PC-9 (cell line): ENCODE results near the gene SGPP1. TPM values are rescaled to one million over a fixed set of nuclear protein-coding genes. Genes with fewer than 3 reads are reported as not detected.

ENCODE experiments used
- BruUV-seq: library from RNA; stranded (reverse); fragments of 400-500 nt; replicated peaks from 2 replicates; lab custom pipeline; 2021; lab: Mats Ljungman, UMichigan
- CTCF ChIA-PET: fragments of 300-600 bp; sonication (Branson Sonifier 250); formaldehyde crosslinking; loops from one replicate; lab custom pipeline; 2022; ENCODE audit warnings: antibody characterized with exemption; lab: Charles Lee
- POLR2A ChIA-PET: fragments of 300-600 bp; sonication (Branson Sonifier 250); formaldehyde crosslinking; loops from one replicate; lab custom pipeline; 2022; ENCODE audit warnings: antibody characterized with exemption; ENCODE audit not compliant: unreplicated experiment; lab: Charles Lee
- DNase-seq, 2 experiments: peaks; one replicate each; pipeline versions ENCODE4 v3.0.0 to v3.0.0-alpha.2; 2015 to 2022; ENCODE audit warnings: mixed read lengths in 1 of 2
- H2AFZ ChIP-seq: fragments of 200-600 bp; sonication (generic); 2 replicates; pipeline ENCODE4 v1.8.1; 2017; ENCODE audit warnings: antibody characterized with exemption
- H3F3A ChIP-seq: fragments of 200-600 bp; sonication (generic); 2 replicates; pipeline ENCODE4 v1.8.1; 2017; ENCODE audit warnings: antibody characterized with exemption, mild to moderate bottlenecking, low read depth; ENCODE audit not compliant: insufficient read depth
- H3K27ac ChIP-seq: fragments of 200-600 bp; sonication (generic); 2 replicates; pipeline ENCODE4 v1.6.1; 2016; ENCODE audit warnings: mixed run types
- H3K27me3 ChIP-seq: fragments of 200-600 bp; sonication (generic); 2 replicates; pipeline ENCODE4 v1.6.1; 2016; ENCODE audit warnings: low read depth, mixed run types; ENCODE audit not compliant: insufficient read depth
- H3K36me3 ChIP-seq: fragments of 200-600 bp; sonication (generic); 2 replicates; pipeline ENCODE4 v1.6.1; 2016; ENCODE audit warnings: low read depth, mixed run types
- H3K4me1 ChIP-seq: fragments of 200-600 bp; sonication (generic); replicated peaks from 2 replicates; pipeline ENCODE4 v1.6.1; 2016; ENCODE audit warnings: mixed run types; ENCODE audit not compliant: insufficient read depth
- H3K4me2 ChIP-seq: fragments of 200-600 bp; sonication (generic); 2 replicates; pipeline ENCODE4 v1.6.1; 2017; ENCODE audit warnings: mixed run types
- H3K4me3 ChIP-seq: fragments of 200-600 bp; sonication (generic); 2 replicates; pipeline ENCODE4 v1.6.1; 2016; ENCODE audit warnings: mixed run types
- H3K79me2 ChIP-seq: fragments of 200-600 bp; sonication (generic); 2 replicates; pipeline ENCODE4 v1.6.1; 2017; ENCODE audit warnings: low read depth, mixed run types
- H3K9me2 ChIP-seq: fragments of 200-600 bp; sonication (generic); 2 replicates; pipeline ENCODE4 v1.8.1; 2017; ENCODE audit warnings: mild to moderate bottlenecking; ENCODE audit not compliant: insufficient read depth
- H3K9me3 ChIP-seq: fragments of 200-600 bp; sonication (generic); 2 replicates; pipeline ENCODE4 v1.8.1; 2016; ENCODE audit warnings: low read depth; ENCODE audit not compliant: insufficient read depth
- H4K20me1 ChIP-seq: fragments of 200-600 bp; sonication (generic); 2 replicates; pipeline ENCODE4 v1.8.1; 2017; ENCODE audit not compliant: insufficient read depth
- CTCF ChIP-seq: fragments of 200-600 bp; sonication (generic); conservative IDR thresholded peaks from 2 replicates; pipeline ENCODE4 v1.6.1; 2017; ENCODE audit warnings: mixed run types, antibody characterized with exemption, mild to moderate bottlenecking, moderate library complexity
- EZH2 ChIP-seq: fragments of 200-600 bp; sonication (generic); IDR thresholded peaks from 2 replicates; pipeline ENCODE4 v1.8.0; 2017; ENCODE audit warnings: antibody characterized with exemption, low read depth
- intact Hi-C: fragments of 100-400 bp; cut with micrococcal nuclease; formaldehyde crosslinking; loops from one replicate; pipeline ENCODE4 v1.10.0; 2022; ENCODE audit not compliant: unreplicated experiment
- total RNA-seq: library from RNA; stranded (reverse); gene quantifications from 2 replicates; pipeline ENCODE4 v1.2.3, GENCODE V29; 2021

The SGPP1 gene
- total RNA-seq, 1 experiment from 2014 or later: 26.7 TPM

DNA sequence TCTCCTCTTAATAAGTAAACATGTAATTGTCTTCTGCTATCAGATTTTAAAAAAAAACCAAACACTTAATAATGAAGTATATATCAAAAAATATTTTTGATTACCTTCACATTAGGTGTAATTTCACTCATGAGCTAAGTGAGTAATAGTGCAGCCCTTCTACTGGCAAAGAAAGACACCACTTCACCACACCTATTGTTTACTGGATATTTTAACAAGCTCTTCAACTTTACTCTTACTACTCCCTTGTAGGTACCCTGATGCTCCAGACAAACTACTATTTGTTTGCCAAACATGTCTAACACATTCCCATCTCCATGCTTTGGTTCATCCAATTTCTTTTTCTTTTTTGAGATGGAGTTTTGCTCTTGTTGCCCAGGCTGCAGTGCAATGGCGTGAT, 49.3 kb downstream of the SGPP1 start:
- ChIA-PET POLR2A (interaction anchor here (0.5 to 0.9 kb wide), 5 partner anchors 14 to 419 kb away, joined by 3 to 14 read pairs (median 4); partner anchors contain the start of gene WDR89), CTCF (interaction anchor here (0.5 to 1.1 kb wide), 4 partner anchors 34 to 254 kb away, joined by 3 to 8 read pairs (median 4); no protein-coding TSS in a partner anchor)
- peak in 1 of 2 experiments; percentile 73 for DNase-seq
- Histone ChIP-seq H3K36me3 (peaks cover 9% of the 10 kb centered on the region; the same call in 1 of the 2 replicates), H3K4me2 (peak overlapping the region; percentile 46), H3K4me3 (no peak overlapping the region), H3K4me1 (peaks cover 26% of the 10 kb centered on the region), H2AFZ (no peak overlapping the region), H4K20me1 (no peaks in the 10 kb centered on the region), H3K79me2 (no peaks in the 10 kb centered on the region), H3K27me3 (no peaks in the 10 kb centered on the region), H3K9me3 (no peaks in the 10 kb centered on the region; the same call in 1 of the 2 replicates), H3K27ac (peak overlapping the region; percentile 29), H3K9me2 (no peaks in the 10 kb centered on the region), H3F3A (peaks cover 30% of the 10 kb centered on the region)
- intact Hi-C loops: loop anchor here (1.0 to 5.0 kb wide), 2 partner anchors 14 to 49 kb away; partner anchors contain the start of gene SGPP1
- no TSS peak for BruUV-seq
- no peak for TF ChIP-seq CTCF
- no peak for TF ChIP-seq EZH2

- Histone ChIP-seq H4K20me1 (no peaks in the 10 kb centered on the region), H3K4me2 (peak overlapping the region; percentile 46)
- POLR2A ChIA-PET: interaction anchor here (0.5 to 0.9 kb wide), 6 partner anchors 14 to 418 kb away, joined by 3 to 37 read pairs (median 6); partner anchors contain the start of gene WDR89
Measured at GRCh38 chr14:63677891-63678379, 49.9 kb downstream of the SGPP1 start.

DNA sequence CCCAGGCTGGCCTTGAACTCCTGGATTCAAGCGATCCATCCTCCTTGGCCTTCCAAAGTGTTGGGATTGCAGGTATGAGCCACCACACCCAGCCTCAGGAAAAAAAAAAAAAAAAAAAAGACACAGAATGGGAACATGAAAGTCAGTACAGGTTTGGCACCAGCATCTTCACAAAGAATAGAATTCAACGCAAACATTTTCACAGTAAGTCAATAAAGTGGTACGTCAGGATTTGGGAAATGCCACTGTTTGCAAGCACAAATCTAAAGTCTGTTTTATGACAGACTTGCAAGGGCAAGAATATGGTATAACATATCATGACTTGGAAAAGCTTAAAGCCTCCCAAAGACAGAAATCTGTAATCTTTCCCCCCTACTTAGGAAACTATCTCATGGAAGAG, 51.2 kb downstream of the SGPP1 start:
- CTCF ChIA-PET: no interaction called here

More at GRCh38 chr14:63677891-63678379, 49.9 kb downstream of the SGPP1 start:
- intact Hi-C loops: loop anchor here (1.0 to 5.0 kb wide), 2 partner anchors 14 to 49 kb away; partner anchors contain the start of gene SGPP1
- peak overlapping the region; percentile 29 for H3K27ac ChIP-seq
- no peaks in the 10 kb centered on the region for H3K9me2 ChIP-seq
- H3K36me3 ChIP-seq: peaks cover 9% of the 10 kb centered on the region; the same call in 1 of the 2 replicates
- no peaks in the 10 kb centered on the region for H3K27me3 ChIP-seq
- peaks cover 30% of the 10 kb centered on the region for H3F3A ChIP-seq
- no peaks in the 10 kb centered on the region for H3K79me2 ChIP-seq
- no peak for TF ChIP-seq EZH2
- no peak for TF ChIP-seq CTCF
- no TSS peak for BruUV-seq
- CTCF ChIA-PET: interaction anchor here (0.5 to 1.1 kb wide), 5 partner anchors 14 to 254 kb away, joined by 3 to 8 read pairs (median 4); no protein-coding TSS in a partner anchor
- peak; percentile 51 to 97 for DNase-seq
- H3K4me1 ChIP-seq: peaks cover 26% of the 10 kb centered on the region
- no peak overlapping the region for H3K4me3 ChIP-seq
- no peak overlapping the region for H2AFZ ChIP-seq
- no peaks in the 10 kb centered on the region; the same call in 1 of the 2 replicates for H3K9me3 ChIP-seq

More for the DNA sequence above, 51.2 kb downstream of the SGPP1 start:
- no peak for DNase-seq
- POLR2A ChIA-PET: interaction anchor here (0.6 kb wide), 1 partner anchor 114 kb away, joined by 5 read pairs; no protein-coding TSS in a partner anchor
- Histone ChIP-seq H3K27ac (no peak overlapping the region), H3K4me1 (peaks cover 26% of the 10 kb centered on the region), H3K9me2 (no peaks in the 10 kb centered on the region), H3K27me3 (no peaks in the 10 kb centered on the region), H3K79me2 (no peaks in the 10 kb centered on the region), H3K9me3 (no peaks in the 10 kb centered on the region; the same call in 1 of the 2 replicates), H2AFZ (no peak overlapping the region), H3K36me3 (peaks cover 9% of the 10 kb centered on the region; the same call in 1 of the 2 replicates), H3K4me2 (no peak overlapping the region), H4K20me1 (no peaks in the 10 kb centered on the region), H3K4me3 (no peak overlapping the region), H3F3A (peaks cover 30% of the 10 kb centered on the region; the same call in 1 of the 2 replicates)
- no TSS peak for BruUV-seq
- intact Hi-C loops: loop anchor here (5.0 kb wide), 1 partner anchor 51 kb away; the partner anchor contains the start of gene SGPP1
- TF ChIP-seq CTCF (no peak), EZH2 (no peak)
